Measurements from ENCODE around the gene SPATC1L. TPM values are rescaled to one million over a fixed set of nuclear protein-coding genes. Genes with fewer than 3 reads are reported as not detected.
"Not testable (repeated sequence)": the region's sequence is repeated elsewhere in the genome, so short reads cannot be mapped to it uniquely, and the experiment has no call there.

Gene SPATC1L
- total RNA-seq, 1 donor from 2014 or later, result 6.3 TPM

GRCh38 chr21:46205766-46206162, 21.5 kb upstream of the SPATC1L start:
- intact Hi-C loops (cut with DNase I), result no loop called here
- ATAC-seq (ENCODE audit: poor library complexity) (no peak), DNase-seq (peak; percentile 24)

- intact Hi-C loops (cut with DNase I), result no loop called here
- DNase-seq (peak; percentile 10), ATAC-seq (ENCODE audit: poor library complexity) (no peak)
Observed at GRCh38 chr21:46205166-46205565, 20.9 kb upstream of the SPATC1L start.

DNA sequence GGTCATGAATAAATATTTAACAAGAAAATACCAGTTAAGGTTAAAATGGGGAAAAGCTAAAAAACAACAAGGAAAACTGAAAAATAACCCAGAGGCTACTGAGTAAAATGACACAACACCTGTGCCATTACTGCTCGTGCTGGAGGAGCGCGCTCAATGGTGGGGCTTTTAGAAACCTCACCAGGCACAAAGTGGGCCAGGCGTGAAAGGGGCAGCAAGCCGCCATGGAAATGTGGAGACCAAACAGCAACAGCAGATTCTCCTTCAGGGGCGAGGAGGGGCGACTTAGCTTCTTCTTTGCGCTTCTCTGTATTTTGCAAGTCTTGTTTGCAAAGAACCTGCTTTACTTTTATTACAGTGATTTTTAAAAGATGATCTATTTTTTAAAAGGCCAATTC, 18.9 kb upstream of the SPATC1L start:
- DNase-seq (no peak), ATAC-seq (ENCODE audit: poor library complexity) (no peak)
- intact Hi-C loops (cut with DNase I), result no loop called here

DNA sequence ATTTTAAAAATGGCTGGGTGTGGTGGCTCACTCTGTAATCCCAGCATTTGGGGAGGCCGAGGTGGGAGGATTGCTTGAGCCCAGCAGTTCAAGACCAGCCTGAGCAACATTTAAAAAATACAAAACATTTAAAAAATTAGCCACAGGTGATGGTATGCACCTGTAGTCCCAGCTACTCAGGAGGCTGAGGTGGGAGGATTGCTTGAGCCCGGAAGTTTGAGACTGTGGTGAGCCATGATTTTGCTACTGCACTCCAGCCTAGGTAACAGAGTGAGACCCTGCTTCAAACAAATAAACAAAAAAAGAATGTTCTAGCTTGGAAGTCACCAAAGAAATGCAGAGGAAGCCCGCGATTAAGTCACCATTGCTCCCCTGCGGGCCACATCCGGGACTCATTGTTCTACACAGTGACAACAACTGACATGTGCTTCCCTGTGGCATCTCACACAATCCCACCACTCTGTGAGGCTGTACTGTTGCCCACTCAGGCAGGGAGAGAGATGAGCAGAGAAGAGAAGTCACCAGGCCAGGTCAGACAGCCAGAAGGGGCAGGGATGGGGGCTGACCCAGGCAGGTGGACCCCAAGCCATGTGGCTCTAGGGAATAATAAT, 18.4 kb upstream of the SPATC1L start:
- peak; percentile 24 for ATAC-seq (ENCODE audit: poor library complexity)
- DNase-seq, result peak; percentile 38
- intact Hi-C loops (cut with DNase I), result no loop called here

DNA sequence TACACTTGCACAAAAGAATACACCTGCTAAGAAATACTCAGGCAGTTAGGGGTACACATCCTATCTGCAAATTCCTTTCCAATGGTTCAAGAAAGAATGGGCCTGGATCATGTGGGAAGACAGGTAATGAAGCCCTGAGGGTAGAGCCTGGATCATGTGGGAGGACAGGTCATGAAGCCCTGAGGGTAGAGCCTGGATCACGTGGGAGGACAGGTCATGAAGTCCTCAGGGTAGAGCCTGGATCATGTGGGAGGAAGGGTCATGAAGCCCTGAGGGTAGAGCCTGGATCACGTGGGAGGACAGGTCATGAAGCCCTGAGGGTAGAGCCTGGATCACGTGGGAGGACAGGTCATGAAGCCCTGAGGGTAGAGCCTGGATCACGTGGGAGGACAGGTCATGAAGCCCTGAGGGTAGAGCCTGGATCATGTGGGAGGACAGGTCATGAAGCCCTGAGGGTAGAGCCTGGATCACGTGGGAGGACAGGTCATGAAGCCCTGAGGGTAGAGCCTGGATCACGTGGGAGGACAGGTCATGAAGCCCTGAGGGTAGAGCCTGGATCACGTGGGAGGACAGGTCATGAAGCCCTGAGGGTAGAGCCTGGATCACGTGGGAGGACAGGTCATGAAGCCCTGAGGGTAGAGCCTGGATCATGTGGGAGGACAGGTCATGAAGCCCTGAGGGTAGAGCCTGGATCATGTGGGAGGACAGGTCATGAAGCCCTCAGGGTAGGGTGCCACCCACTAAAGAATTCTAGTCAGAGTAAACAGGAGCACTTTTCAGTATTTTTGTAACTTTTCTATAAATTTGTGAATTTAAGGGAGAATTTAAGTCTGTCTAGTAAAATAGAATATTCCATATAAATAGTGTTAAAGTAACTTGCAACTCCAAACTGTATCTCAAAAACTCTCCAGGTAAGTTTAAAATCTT, 16.9 kb upstream of the SPATC1L start:
- ATAC-seq (ENCODE audit: poor library complexity); intact Hi-C loops (cut with DNase I); DNase-seq: not testable (repeated sequence)

DNA sequence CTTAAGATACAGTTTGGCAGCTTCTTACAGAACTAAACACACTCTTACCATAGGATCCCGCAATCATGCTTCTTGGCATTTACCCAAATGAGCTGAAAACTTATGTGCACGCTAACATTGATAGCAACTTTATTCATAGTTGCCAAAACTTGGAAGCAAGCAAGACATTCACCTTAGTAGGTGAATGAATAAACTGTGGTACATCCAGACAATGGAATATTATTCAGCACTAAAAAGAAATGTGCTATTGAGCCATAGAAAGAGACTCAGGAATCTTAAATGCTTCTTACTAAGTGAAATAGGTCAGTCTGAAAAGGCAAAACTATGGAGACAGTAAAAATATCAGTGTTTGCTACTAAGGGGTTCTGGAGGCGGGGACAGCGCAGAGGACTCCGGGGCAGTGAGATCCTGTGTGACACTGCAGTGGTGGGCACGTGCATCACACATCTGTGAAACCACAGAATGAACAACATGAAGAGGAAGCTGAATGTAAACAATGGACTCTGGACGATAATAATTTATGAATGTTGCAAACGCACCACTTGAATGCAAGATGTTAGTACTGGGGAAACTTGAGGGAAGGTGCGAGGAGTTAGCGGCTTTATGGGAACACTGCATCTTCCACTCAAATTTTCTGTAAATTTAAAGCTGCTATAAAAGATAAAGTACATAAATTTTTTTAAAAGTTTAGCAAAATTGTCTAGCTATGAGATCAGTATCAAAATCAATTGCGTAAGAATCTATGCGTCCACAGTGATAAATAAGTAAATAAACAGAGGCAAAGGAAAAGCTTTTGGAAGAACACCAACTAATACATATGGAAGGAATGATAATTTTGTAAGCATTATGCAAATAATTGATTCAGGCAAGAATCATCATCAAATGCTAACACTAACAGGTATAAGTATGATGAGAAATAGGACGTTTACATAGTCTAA, 15.4 kb upstream of the SPATC1L start:
- DNase-seq, result no peak
- intact Hi-C loops (cut with DNase I), result no loop called here
- ATAC-seq (ENCODE audit: poor library complexity), result no peak

DNA sequence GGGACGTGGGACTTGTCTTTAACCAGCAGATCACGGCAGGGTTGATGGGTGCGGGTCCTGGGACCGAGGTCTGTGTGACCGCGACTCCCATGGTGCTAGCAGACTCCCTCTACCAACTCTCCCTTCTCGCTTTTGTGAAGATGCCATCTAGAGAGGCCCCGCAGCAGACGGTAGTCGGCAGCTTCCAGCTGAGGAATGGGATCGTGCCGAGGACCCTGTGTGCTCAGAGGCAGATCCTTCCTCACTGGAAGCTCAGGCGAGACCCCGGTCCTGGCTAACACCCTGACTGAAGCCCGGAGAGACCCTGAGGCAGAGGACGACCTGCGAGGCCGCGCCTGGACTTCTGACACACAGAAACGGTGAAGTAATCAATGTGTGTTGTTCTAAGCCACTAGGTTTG, 12.5 kb upstream of the SPATC1L start:
- intact Hi-C loops (cut with DNase I), result no loop called here
- DNase-seq (no peak), ATAC-seq (ENCODE audit: poor library complexity) (no peak)

DNA sequence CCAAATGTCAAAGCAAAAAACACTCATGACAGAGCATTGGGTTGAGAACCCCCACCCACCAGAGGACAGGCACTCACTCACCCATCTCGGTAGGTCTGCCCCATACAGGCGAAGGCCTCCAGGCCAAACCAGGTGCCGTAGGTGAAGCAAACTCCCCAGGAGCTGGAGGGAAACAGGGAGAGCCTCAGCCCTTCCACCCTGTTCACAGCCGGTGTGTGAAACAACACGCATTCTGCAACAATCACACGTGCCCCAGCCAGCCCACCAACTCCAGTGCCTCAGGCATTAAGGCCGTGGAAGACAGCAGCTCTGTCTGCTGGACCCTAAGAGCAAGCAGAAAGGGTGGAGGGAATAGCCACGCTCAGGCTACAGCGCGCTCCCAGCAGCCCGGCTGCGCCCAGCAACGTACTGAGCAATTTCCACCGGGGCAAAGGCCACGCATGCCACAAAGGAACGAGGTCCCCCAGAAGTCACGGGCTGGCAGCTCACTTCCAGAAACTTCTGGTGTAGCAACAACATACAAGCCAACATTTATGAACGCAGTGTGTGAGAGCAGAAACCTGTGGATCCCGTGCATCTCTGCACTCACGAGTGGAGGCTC, 11.4 kb upstream of the SPATC1L start:
- intact Hi-C loops (cut with DNase I), result no loop called here
- DNase-seq (no peak), ATAC-seq (ENCODE audit: poor library complexity) (no peak)

DNA sequence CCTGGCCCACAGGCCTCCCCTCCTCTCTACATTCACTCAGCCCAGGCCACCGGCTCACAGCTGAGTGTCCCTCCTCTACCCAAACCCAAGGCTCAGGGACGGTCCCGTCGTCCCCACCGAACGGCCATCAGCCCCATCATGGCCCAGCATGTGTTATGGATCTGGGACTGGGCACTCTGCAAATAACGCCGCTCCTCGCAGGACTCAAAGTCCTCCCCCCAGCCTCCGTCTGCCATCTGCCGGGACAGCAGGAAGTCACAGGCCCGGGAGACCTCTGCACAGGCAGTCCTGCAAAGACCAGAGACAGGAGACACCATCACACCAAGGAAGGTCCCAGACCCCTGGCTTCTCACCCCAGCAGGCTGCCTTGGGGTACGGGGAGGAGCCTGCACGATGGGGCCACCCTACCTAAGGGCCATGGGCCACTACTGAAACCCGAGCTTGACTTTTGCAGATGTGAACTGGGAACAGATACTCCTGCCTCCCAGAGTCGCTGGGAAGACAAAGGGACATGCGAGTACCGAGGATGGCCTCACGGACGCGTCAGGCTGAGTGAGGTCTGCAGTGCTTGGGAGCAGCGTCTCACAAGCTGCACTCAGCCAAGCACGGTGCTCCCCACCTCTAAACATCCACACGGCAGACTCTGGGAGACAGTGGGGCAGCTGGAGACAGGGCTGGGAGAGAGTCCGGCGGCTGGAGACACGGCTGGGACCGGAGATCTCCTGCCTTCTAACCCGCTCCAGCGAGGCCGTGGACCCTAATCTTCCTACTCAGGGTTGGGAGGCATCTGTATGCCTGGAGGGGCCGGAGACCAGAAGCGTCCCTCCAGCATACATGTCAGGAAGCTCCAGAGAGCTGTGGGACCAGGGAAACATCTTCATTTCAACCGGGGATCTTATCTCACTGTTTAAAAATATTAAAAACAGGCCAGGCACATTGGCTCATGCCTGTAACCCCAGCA, 10.4 kb upstream of the SPATC1L start:
- no peak for ATAC-seq (ENCODE audit: poor library complexity)
- intact Hi-C loops (cut with DNase I), result no loop called here
- DNase-seq, result peak; percentile 29

GRCh38 chr21:46193829-46194373, 9.6 kb upstream of the SPATC1L start:
- intact Hi-C loops (cut with DNase I), result no loop called here
- peak; percentile 26 for DNase-seq

DNA sequence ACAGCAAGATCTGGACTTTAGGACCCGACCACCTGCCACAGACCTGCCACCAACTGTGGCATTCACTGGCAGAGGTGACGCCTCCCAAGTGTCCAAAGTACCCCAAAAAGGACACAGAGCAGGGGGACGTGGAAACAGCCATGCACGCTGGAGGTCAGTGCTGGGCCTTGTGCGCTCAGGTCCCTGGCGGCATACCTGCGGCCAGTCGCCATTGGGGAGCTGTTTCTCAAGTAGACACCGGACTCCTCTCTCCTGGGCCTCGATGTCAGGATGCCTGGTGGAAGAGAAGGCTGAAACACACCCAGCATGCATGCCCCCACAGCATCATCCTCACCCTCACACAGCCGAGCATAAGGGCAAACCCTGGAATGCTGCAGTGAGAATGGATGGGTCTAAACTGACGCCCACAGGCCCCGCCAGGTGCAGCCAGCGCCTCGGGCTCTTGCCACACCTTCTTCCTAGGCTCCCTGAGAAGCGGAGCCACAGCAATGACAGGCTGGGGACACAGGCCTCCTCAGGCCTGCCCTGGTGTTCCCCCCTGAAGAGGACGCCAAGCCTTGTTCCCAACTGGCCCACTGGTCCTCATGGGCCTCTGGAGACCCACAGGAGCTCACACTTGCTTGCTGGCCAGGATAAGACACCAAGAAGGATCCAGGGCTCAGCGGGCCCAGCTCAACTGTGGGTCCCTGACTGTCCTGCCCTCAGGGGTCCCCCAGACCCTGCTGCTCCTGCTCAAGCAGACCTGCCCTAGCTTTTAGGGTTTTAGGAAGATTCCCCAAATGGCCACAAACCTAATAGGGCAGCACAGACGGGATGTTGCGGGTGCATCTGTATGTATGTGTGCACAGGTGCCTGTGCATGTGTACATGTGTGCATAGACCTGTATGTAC, 7.7 kb upstream of the SPATC1L start:
- intact Hi-C loops (cut with DNase I), result no loop called here
- DNase-seq (peak; percentile 24), ATAC-seq (ENCODE audit: poor library complexity) (no peak)

More at GRCh38 chr21:46193829-46194373, 9.6 kb upstream of the SPATC1L start:
- ATAC-seq (ENCODE audit: poor library complexity), result no peak

- no peak for ATAC-seq (ENCODE audit: poor library complexity)
- intact Hi-C loops (cut with DNase I), result no loop called here
- peak; percentile 56 for DNase-seq
Observed at GRCh38 chr21:46191257-46191685, 7.0 kb upstream of the SPATC1L start.

- intact Hi-C loops (cut with DNase I), result no loop called here
- DNase-seq (peak; percentile 29), ATAC-seq (ENCODE audit: poor library complexity) (no peak)
Observed at GRCh38 chr21:46190491-46191131, 6.4 kb upstream of the SPATC1L start.

DNA sequence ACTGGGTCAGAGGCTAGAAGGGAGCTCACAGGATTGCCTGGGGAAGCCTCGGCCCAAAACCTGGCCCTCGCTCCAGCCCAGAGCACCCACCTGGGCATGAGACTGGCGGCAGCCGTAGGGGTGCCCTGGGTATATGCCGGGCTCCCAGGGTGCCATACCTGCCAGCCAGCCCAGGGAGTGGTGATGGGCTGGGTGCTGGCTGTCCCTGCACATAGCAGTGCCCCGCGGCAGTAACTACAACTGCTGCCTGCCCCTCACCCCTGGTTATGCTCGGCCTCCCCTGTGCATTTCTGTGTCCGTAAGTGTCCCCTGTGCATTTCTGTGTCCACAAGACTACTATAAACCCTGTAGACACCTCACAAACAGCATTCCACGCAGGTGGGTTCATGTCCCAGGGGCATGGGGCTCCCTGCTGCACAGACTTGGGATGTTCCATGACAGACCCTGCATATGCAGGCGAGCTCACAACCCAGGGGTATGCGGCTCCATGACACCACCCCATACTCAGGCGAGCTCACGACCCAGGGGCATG, 5.8 kb upstream of the SPATC1L start:
- intact Hi-C loops (cut with DNase I), result no loop called here
- DNase-seq (peak; percentile 26), ATAC-seq (ENCODE audit: poor library complexity) (no peak)

DNA sequence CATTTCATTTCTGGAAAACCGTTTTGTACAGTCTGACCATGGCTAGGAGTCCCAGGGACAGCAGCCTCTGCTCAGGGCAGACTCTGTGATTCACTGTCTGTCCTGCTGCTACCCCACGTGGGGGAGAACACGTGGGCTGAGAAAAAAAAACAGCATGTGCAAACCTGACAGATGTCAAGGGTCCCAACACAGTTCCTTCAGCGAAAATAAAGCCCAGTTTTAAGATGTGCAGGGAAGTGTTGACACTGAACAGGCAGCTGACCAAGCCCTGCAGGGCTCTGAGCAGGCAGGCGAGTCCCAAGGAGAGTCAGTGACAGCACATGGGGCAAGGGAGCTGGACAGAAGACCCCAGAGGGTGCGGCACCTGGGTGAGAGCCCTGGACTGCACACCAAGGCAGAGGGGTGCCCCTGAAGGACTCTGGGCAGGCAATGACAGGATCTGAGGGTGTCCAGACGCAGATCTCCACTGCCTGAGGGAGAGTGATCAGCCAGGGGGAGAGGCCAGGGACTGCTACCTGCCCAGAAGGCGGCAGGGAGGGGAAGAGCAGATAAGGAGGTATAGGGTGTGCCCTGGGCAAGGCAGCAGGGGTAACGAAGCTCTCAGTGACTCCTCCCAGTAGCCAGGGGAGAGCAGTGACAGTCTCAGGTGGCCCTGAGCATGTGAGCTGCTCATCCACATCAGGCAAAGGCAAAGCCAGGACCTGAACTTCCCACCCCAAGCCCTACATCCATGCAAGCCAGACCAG, 5.1 kb upstream of the SPATC1L start:
- DNase-seq, result peak; percentile 25
- ATAC-seq (ENCODE audit: poor library complexity), result peak; percentile 7
- intact Hi-C loops (cut with DNase I), result no loop called here
